Stimulated activated CD4-positive, alpha-beta T cell treated with anti-CD3 and anti-CD28 coated beads, Interleukin-4, amount 100 ng/mL, for 48 hours (primary cell): Measurements from ENCODE around the gene KLHL36.

Source experiments
- DNase-seq, 2 donors: peaks; one replicate each; pipeline ENCODE4 v3.0.0-alpha.2; 2020; ENCODE audit warnings: low read depth in 2 of 2

Gene KLHL36

DNA sequence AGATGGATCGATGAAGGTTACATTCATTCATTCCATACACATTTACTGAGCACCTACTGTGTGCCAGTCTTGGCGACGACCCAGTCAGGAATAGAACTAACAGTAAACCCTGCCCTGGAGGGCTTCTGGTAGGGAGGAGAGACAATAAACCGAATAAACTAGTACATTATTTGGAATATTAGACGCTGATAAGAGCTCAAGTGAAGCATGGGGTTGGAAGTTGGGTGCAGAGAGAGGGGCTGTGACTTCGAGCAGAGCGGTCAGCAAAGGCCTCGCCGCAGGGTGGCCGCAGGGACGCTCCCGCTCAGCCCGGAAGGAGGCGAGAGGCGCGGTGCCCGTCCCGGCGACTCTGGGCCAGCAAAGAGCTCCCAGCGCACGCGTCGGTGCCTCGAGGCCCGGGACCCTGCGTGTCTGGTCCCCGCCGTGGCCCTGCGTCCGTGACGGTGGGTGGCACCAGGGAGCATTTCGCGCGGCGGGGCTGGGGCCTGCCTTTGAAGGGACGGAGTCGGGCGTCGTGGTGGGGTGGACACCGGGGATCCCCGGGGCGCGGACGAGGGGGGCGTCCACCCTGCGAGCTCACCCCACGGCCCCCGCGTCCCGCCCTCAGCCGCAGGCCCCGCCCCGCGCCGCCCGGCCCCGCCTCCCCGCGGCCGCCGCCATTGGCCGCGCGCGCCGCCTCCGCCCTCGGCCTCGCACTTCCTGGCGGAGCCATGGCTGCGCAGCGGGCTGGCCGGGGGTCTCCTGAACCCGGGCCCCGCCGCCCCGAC, at the start of gene KLHL36:
TSS of gene KLHL36 (plus strand) at position 684 of the 767 bp plus-strand sequence. CDS start 2,357 bp downstream, outside the sequence.
- DNase-seq = peak; percentile 60 to 62

DNA sequence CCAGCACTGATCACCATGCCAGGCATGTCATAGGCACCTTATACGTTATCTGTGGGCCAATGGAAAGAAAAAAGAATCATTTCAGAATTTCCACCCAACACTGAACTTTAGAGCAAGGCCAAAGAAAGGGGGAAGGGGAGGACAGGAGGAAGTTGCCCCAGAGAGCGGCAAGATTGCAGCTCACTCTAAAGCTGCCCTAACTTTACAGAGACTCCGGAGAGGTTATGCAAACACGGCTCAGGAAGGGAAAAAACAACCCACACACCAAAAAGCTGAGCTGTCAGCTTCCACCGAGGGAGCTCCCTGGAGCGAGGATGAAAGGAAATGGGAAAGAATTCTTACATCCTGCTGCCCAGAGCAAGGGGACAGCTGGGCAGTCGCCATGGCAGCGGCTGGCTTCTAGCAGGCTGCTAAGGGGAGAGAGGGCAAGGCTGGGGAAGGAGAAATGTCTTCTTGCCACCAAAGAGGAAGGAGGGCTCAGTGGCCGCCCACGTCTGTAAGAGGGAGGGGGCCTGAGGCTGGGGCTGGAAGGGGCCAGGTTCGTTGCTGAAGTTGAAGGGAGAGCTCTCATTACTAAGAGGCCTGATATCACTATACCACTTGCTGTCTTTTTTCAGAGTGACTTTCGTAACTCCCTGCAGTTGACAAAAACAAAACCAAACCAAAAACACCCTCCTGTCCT, 48.6 kb upstream of the KLHL36 start:
- peak; percentile 68 to 71 for DNase-seq

DNA sequence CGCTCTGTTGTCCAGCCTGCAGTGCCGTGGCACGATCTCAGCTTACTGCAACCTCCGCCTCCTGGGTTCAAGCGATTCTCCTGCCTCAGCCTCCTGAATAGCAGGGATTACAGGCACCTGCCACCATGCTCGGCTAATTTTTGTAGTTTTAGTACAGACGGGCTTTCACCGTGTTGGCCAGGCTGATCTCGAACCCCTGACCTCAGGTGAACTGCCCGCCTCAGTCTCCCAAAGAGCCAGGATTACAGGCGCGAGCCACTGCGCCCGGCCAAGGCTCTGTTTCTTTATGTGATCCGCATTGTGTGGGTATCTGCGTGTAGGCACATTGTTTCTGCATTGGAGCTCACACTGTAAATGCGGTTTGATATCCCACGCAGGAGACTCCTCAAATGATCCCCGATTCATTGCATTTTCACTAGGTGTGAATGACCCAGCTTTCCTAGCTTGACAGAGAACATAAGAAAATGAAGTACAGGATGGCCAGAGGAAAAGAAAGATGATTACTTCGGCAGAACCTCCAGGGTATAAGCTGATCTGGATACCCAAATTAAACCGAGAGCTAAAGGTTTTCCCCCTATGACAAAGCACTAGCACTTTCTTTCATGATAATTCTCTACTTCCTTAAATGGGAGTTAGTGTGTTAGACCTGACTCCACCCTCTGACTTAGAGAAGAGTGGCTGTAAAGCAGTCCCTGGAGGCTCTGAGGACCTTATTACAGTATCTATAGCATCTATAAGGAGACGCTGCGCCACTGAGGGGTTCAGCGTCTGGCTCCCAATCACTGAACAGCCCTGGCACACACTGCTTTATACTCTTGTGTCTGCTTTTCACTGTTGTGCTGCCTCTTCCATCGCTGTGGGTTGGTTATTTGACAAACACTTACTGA, 47.7 kb upstream of the KLHL36 start:
- DNase-seq = no peak

DNA sequence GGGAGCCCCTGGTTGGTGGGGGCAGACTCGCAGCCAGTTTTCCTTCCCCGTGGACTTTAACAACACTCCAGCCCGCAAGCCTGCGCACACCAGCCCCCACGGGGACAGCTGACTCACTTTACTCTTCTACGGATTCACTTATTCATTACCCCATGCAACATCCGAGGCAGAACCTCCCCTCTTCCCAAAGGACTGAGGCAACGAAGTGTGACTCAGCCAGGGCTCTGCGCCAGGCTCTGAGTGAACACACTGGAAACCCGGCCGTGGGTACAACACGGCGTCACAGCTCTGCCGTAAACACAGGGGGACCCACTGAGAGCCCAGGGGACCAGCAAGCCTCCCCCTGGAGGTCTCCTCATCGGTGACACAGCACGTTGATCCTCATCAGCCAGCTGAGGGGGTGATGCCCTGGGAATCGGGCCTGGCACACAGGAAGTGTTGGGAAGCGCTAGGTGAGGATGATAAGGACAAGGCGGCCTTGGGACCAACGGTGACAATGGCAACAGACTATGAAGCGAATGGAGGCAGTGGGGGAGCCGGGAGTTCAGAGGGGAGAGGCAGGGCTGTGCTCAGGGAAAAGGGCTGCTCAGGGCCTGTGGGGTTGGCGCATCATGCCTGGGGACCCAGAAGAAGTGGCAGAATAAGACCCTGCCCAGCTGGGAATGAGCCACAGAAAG, 45.0 kb upstream of the KLHL36 start:
- DNase-seq = peak in 1 of 2 donors; percentile 38

DNA sequence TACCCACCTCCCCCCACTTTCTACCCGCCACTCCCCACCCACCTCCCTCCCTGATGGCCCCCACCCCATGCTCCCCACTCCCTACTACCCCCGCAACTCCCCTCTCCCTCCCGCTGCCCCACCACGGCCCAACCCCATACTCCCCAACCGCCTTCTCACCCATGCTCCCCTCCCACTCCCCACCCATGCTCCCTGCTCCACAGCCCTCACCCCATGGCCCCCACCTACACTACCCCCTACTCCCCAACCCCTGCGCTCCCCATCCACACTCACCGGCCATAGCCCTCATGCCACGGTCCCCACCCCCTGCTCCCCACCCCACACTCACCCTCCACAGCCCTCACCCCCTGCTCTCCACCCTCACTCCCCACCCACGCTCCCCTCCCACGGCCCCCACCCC, 44.4 kb upstream of the KLHL36 start:
- DNase-seq = no peak

DNA sequence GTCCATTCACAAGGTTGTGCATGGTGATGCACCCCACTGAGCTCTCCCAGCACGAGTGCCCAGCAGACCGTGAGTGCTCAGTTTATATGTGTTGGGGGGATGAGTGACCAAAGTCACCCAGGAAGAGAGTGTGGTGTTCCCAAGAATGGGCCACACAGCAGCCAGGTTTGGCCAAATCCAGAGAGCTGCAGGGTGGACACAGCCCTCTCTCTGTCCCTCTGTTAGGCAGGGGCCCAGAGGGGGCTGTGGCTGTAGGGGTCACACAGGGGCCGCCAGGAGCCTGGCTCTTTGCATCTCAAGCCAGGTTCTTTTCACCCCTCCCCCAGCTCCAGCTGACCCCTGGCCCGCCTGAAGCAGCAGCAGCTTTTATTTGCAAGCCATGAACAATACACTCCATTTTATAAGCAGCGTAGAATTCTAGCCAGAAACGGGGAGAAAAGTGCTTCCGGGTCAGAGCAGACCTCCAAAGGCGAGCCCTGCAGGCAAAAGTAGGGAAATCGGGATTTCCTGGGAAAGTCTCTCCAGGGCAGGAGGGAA, 43.8 kb upstream of the KLHL36 start:
- DNase-seq = no peak

DNA sequence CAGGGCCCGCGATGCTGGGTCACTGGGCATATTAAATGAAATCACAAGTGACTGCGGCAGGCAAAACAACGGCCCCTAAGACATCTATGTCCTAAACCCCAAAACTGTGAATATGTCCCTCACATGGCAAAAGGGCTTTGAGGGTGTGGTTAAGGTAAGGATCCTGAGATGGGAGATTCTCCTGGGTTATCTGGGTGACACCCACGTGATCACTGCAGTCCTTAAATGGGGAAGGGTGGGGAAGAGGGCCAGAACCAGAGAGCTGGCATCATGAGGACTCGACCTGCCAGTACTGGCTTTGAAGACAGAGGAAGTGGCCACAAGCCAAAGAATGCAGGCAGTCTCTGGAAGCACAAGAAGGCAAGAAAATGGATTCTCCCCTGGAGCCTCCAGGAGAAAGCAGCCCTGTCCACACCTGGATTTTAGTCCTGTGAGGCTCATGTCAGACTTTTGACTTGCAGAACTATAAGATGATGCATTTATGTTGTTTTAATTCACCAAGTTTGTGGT, 42.9 kb upstream of the KLHL36 start:
- no peak for DNase-seq

DNA sequence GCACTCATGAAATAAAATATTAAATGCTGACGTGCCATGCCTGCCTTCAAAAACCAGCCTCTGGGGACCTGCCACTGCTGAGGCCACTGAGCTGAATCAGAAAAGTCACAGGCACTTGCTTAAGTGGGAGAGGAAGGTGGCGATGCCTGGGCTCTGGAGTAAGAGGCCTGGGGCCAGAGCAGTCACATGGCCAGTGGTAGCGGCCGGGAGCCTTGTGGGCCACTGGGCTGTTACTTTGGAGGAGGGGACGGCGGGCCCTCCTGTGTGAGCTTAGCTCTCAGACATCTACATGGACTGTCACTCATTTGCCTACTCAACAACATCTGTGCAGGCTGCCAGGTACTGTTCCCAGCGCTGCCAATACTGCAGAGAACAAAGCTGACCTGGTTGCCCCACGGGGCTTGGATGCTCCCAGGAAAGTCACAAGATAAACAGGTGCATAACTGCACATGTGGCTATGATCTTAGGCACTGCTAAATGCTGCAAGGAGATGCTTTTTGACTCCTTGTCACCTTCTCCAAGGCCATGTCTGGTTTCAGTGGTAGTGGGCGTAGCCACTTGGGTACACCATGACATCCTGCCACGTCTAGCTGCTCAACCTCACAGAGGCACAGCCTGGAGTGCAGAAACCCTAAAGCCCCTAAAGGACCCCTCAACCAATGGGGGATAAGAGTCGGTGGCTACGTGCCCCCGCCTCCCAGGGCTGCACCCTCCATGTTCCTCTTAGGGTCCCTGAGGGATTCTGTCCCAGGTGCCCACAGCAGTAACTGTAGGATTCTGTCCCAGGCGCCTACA, 42.0 kb upstream of the KLHL36 start:
- DNase-seq = no peak

DNA sequence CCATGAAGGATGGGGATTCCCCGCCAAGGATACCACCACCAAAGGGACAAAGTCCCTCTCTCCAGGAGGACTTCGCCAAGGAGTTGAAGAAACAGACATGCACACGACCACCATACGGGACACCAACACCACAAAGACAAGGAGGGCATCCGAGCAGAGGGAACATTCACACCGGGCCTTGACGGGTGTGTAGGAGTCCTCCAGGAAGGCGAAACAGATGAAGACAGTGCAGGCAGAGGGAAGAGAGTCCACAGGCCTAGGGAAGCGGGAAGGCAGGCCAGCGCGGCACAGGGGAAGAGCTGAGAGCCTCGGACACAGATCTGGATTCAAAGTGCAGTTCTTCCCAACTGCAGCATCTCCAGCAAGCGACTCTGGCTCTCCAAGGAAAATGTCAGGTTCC, 41.2 kb upstream of the KLHL36 start:
- DNase-seq = no peak

DNA sequence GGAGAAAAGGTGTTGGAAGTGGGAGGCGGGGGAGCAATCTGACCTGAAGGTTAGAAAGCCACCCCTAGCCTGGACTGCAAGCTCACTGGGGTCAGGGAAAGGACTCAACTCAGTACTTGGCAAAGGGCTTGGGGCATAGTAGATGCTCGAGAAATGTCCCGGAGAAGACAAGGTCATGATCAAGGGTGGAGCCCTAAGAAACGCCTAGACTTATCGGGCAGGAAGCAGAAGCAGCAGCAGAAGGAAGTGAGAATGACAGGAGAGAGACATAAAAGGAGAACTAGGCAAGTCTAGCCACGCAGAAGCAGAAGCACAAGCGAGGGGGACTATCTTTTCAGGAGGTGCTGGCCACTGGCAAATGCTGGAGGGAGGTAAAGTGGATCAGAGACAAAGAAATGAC, 40.6 kb upstream of the KLHL36 start:
- DNase-seq = no peak

DNA sequence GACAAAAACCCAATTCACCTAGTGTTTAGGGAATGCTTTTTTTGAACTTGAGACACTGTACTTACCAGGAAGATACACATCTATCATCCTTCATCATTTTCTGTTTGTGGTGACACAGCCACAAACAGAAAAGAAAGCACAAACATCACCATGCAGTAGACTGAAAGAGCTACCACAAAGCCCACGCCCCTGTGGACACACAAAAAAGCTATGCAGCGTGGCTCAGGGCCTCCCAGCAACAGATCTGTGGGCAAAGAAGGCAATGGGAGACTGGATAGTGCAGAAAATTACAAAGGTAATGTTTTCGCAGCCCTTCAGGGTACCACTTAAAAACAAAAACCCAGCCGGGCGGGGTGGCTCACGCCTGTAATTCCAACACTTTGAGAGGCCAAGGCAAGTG, 40.0 kb upstream of the KLHL36 start:
- DNase-seq = no peak

DNA sequence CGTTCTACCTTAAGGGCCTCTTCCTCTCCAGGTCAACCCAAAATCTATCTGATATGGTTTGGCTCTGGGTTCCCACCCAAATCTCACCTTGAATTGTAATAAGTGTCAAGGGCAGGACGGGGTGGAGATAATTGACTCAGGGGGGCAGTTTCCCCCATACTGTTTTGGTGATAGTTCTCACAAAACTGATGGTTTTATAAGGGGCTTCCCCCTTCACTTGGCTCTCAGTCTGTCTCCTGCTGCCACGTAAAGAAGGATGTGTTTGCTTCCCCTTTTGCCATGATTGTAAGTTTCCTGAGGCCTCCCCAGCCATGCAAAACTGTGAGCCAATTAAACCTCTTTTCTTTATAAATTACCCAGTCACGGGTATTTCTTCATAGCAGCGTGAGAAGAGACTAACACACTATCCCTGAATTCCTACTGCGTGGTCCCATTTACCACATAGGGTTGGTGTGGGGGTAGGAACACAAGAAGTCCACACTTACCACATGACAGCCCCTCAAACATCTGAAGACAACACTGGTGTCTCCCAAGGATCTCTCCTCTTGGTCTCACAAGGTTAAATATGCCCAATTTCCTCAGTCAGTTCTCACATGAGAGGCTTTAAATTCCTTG, 38.6 kb upstream of the KLHL36 start:
- DNase-seq = no peak

DNA sequence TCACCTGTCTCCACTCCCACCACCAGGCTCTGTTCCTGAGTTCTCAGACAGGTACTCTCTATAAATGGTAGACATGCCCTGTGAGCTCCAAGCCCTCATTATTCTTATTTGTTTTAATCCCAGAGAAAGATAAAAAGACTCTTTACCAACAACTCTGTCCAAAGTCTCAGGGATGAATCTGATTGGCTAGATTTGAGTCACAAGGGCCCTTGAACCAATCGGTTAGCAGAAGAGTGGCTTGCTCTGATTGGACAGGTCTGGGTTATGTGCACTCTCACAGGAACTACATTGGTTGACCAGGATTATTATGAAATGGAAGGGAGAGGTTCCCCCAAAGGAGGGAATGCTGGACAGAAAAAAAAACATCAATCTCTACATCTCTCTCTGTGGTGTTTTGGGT, 37.9 kb upstream of the KLHL36 start:
- no peak for DNase-seq

DNA sequence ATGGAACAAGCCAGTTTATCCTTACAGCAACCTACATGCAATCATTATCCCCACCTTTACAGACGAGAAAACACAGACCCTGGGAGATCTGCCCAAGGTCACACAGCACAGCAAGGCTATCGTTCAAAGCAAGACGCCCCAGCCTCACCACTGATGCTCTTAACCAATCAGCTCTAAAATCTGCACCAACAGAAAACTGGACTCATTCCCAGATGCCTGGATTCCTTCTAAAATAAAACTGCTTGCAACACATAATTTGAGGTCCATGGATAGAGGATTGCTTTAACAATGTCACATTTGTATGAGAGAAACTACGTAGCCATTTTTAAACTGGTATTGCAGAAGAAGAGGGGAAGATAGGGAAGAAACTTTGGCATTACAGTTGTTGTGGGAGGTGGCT, 37.3 kb upstream of the KLHL36 start:
- no peak for DNase-seq

DNA sequence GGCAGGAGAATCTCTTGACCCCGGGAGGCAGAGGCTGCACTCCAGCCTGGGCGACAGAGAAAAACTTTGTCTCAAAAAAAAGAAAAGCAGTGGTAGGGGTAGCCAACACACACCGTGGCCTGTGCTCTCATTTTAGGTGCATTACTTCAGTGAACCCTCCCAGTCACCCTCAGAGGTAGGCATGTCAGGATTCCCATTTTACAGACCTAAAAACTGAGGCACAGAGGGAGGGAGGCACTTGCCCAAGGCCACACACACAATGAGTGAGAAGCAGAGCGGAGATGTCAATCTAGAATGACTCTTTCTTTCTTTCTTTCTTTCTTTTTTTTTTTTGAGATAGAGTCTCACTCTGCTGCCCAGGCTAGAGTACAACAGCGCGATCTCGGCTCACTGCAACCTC, 35.6 kb upstream of the KLHL36 start:
- no peak for DNase-seq

DNA sequence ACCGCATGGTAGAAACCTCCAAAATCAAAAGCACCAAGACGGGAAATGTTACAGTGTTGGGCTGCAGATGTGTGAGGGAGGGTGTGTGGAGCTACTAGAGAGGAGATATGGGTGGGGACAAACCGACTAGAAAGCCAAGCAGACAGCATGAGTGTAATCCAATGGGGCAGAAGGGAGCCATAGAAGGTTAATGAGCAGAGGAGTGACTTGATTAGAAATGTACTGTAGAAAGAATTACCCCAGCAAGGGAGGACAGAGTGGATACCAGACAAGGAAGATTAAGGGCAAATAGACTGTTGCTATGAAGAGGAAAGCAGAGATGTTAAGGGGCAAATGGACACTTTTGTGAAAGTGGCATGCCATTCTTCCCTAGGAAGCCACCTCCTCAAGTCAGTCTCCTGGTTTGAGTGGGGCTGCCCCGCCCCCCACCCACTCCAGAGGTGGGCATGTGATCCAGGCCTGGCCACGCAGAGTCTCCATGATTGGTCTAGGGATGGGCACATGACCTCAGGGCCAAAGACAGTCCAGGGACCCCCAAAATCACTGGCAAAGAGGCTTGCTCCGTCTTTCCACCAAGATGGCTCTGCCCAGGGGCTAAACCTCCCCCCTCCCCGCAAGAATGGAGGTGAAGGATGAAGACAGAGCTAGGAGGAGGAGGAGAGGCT, 34.8 kb upstream of the KLHL36 start:
- DNase-seq = no peak

DNA sequence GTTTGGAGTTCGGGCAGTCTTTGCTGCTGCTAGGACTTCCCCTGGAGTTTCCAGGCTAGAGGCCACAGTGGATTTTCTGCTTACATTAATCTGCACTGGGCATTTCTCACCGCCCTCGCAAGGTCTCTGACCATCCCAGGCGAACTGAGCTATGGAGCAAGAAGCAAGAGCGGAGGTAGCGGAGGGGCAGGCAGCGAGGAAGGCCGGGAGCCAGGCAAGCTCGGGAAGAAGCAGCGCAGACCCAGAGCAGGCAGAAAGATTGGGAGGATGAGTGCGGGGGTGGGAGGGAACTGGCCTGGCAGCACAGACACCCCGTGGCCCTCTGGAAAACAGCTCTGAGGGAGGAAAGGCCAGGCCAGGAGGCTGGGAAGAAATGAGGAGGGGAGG, 34.2 kb upstream of the KLHL36 start:
- no peak for DNase-seq

DNA sequence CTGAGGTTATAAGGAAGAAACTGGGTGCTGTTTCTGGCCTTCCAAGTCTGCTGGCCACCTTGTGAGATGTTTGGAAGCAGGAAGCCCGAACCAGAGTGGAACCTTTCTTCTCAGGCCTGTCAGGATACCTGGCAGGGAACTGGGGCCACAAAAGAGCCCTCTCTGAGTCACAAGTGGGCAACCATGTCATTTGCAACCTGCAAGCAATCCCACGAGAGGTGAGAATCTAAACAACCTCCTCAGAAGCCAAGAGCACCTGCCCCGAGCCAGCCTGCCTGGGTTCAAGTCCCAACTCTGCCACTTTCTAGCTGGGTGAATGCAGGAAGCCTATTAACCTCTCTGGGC, 33.7 kb upstream of the KLHL36 start:
- no peak for DNase-seq

DNA sequence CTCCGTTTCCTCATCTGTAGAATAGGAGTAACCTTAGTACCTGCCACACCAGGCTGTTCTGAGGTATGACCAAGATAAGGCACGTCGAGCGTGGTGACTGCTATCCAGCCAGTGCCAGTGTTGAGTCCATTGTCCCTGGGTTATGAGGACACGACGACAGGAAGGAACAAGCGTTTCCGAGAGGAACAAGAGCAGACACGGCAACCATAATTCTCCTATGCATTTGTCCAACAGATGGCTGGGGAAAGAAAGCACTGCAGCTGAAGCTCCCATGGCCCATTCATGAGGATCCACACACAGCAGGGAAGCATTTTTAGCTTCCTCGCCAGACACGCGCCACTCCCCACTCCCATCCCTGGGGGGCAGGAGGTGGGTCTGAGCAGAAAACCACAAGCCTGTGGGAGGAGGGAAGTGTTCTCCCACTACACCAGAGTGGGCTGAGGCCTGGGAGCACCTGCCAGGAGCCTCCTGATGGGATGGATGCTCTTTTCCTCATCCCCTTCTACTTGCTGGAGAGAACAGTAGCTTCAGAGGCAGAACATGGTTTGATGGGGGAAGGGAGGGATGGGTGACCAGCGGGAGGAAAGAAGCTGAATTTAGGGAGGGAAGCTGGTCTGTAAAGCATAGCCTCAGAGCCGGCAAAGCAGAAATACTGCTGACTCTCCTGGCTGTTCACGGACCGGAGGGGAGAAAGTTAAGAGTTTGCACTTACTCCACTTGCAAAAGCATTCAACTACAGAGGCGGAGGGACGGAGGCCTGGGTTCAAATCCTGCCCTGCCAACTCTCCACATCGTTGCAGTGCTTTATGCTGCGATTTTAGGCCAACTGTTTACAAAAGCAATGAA, 33.1 kb upstream of the KLHL36 start:
- no peak for DNase-seq
